RWPE2 (cell line): Measurements from ENCODE around the gene MBTD1.

Source experiments
- ATAC-seq: fragments of 200-7000 bp; cut with Tn5 transposase; 3 replicates; pipeline ENCODE4 v1.9.1; 2021; ENCODE audit warnings: low read depth
- DNase-seq: peaks from one replicate; pipeline ENCODE4 v3.0.0-alpha.2; 2020; ENCODE audit warnings: low spot score
- H3K27ac ChIP-seq: fragments of 450-650 bp; 2 replicates; pipeline ENCODE4 v1.5.1; 2017; ENCODE audit warnings: mild to moderate bottlenecking; ENCODE audit not compliant: poor library complexity, severe bottlenecking
- H3K27me3 ChIP-seq: fragments of 250-450 bp; sonication (Bioruptor Pico); 2 replicates; pipeline ENCODE4 v1.5.1; 2021; ENCODE audit warnings: mild to moderate bottlenecking, moderate library complexity; ENCODE audit not compliant: insufficient read depth, poor library complexity, severe bottlenecking
- H3K36me3 ChIP-seq: fragments of 250-450 bp; sonication (Bioruptor Pico); 2 replicates; pipeline ENCODE4 v1.5.1; 2020; ENCODE audit warnings: low read depth, mild to moderate bottlenecking, moderate library complexity
- H3K4me1 ChIP-seq: fragments of 250-450 bp; sonication (Bioruptor Pico); 2 replicates; pipeline ENCODE4 v1.5.1; 2021; ENCODE audit warnings: mild to moderate bottlenecking, moderate library complexity; ENCODE audit not compliant: insufficient read depth, poor library complexity, severe bottlenecking
- H3K4me3 ChIP-seq: fragments of 250-450 bp; sonication (Bioruptor Pico); 2 replicates; pipeline ENCODE4 v1.5.1; 2021; ENCODE audit warnings: mild to moderate bottlenecking, moderate library complexity; ENCODE audit not compliant: severe bottlenecking
- H3K9me3 ChIP-seq: fragments of 250-450 bp; sonication (Bioruptor Pico); 2 replicates; pipeline ENCODE4 v1.5.1; 2021; ENCODE audit warnings: mild to moderate bottlenecking, moderate library complexity; ENCODE audit not compliant: severe bottlenecking
- CTCF ChIP-seq: fragments of 450-650 bp; IDR thresholded peaks from one replicate; pipeline ENCODE4 v1.5.1; 2017; ENCODE audit warnings: mild to moderate bottlenecking, moderate library complexity; ENCODE audit not compliant: poor library complexity, severe bottlenecking

The MBTD1 gene

DNA sequence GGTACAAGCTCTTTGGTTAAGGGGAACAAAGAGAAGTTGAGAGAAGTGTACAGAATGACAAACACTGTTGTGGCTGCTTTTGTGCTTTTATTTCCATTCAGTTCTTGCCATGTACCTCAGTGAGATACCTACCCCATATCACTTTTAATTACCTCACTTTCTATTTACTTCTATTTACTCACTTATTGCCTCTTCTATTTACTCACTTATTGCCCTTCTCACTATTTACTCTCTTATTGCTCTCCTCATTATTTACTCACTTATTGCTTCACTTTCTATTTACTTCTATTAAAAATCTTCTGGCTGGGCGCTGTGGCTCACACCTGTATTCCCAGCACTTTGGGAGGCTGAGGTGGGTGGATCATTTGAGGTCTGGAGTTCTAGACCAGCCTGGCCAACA lies 41.9 kb downstream of the MBTD1 start:
- Histone ChIP-seq H3K36me3 (peaks cover 83% of the 10 kb centered on the region), H3K4me3 (no peak overlapping the region), H3K4me1 (no peaks in the 10 kb centered on the region), H3K9me3 (no peaks in the 10 kb centered on the region), H3K27ac (no peak overlapping the region), H3K27me3 (no peaks in the 10 kb centered on the region)
- DNase-seq (no peak), ATAC-seq (no peak)
- TF ChIP-seq CTCF, result no peak

DNA sequence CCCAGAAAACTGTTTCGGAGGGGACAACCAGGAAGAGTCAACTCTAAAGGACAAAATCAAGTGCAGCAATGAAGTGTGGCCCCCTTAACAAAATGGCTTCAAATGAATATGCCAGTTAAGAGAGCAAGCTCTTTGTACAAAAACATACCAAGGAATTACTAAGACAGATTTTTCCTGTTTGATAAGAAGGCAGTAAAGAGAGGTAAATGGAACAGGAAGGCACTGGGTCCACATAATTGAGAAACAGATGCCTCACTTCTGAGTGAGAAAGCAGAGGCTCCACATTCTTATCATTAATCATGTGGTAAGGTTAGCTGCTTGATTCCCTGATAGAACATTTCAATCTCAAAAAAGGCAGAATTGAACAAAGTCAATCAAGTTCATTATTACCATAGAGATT lies 44.9 kb downstream of the MBTD1 start:
- Histone ChIP-seq H3K36me3 (peaks cover 74% of the 10 kb centered on the region), H3K9me3 (no peaks in the 10 kb centered on the region), H3K4me1 (no peaks in the 10 kb centered on the region), H3K27ac (no peak overlapping the region), H3K4me3 (no peak overlapping the region), H3K27me3 (no peaks in the 10 kb centered on the region)
- no peak for TF ChIP-seq CTCF
- no peak for DNase-seq
- ATAC-seq, result no peak

GRCh38 chr17:51203838-51204237 lies 56.0 kb downstream of the MBTD1 start:
- Histone ChIP-seq H3K36me3 (peaks cover 94% of the 10 kb centered on the region), H3K27me3 (no peaks in the 10 kb centered on the region), H3K4me3 (no peak overlapping the region), H3K27ac (no peak overlapping the region), H3K4me1 (no peaks in the 10 kb centered on the region), H3K9me3 (no peaks in the 10 kb centered on the region)
- DNase-seq (no peak), ATAC-seq (no peak)
- TF ChIP-seq CTCF, result no peak

DNA sequence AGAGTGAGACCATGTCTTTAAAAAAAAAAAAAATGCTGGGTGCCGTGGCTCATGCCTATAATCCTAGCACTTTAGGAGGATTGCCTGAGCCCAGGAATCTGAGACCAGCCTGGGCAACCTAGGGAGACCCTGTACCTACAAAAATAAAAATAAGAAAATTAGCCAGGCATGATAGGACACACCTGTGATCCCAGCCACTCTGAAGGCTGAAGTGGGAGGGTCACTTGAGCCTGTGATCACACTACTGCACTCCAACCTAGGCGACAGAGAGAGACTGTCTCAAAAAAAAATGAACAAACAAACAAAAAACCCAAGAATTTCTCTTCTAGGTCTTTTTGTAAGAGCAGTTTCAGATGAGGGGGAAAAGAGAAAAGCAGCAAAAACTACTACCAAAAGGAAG lies 59.0 kb downstream of the MBTD1 start:
- no peak for DNase-seq
- Histone ChIP-seq H3K9me3 (no peaks in the 10 kb centered on the region), H3K27me3 (no peaks in the 10 kb centered on the region), H3K4me3 (no peak overlapping the region), H3K27ac (no peak overlapping the region), H3K36me3 (peaks cover 86% of the 10 kb centered on the region), H3K4me1 (no peaks in the 10 kb centered on the region)
- TF ChIP-seq CTCF, result no peak
- no peak for ATAC-seq

DNA sequence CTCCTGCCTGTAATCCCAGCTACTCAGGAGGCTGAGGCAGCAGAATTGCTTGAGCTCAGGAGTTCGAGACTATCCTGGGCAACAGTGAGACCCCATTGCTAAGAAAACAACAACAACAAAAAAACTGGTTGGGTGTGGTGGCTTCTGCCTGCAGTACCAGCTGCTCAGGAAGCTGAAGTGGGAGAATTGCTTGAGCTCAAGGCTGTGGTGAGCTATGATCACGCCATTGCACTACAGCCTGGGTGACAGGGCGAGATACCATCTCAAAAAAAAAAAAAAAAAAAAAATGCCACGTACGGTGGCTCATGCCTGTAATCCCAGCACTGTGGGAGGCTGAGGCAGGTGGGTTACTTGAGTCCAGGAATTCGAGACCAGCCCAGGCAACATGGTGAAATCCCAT lies 59.6 kb downstream of the MBTD1 start:
- DNase-seq, result no peak
- Histone ChIP-seq H3K27ac (no peak overlapping the region), H3K36me3 (peaks cover 86% of the 10 kb centered on the region), H3K27me3 (no peaks in the 10 kb centered on the region), H3K4me1 (no peaks in the 10 kb centered on the region), H3K9me3 (no peaks in the 10 kb centered on the region), H3K4me3 (no peak overlapping the region)
- TF ChIP-seq CTCF, result no peak
- ATAC-seq, result no peak
